HL-60 (cell line): ENCODE measurements around the gene PTPRM.

Experiments used
- DNase-seq, 2 experiments: peaks; one replicate each; pipeline ENCODE4 v3.0.0-alpha.2; 2010 to 2020; ENCODE audit warnings: low read depth in 1 of 2, low spot score in 1 of 2
- H3K27ac ChIP-seq: fragments of 250-450 bp; sonication (Bioruptor Pico); replicated peaks from 2 replicates; pipeline ENCODE4 v1.5.1; 2020; ENCODE audit warnings: mild to moderate bottlenecking, moderate library complexity
- H3K27me3 ChIP-seq: fragments of 250-450 bp; sonication (Bioruptor Pico); 2 replicates; pipeline ENCODE4 v1.5.1; 2021; ENCODE audit warnings: mild to moderate bottlenecking, moderate library complexity; ENCODE audit not compliant: insufficient read depth, poor library complexity, severe bottlenecking
- H3K4me3 ChIP-seq: replicated peaks from 2 replicates; pipeline ENCODE4 v1.5.1; 2011; ENCODE audit warnings: mild to moderate bottlenecking, control low read depth, low read length; ENCODE audit not compliant: insufficient read depth
- GABPA ChIP-seq: IDR thresholded peaks from 2 replicates; pipeline ENCODE4 v1.6.1; 2012; ENCODE audit warnings: low read depth
- POLR2AphosphoS5 ChIP-seq: IDR thresholded peaks from 2 replicates; pipeline ENCODE4 v1.6.1; 2012; ENCODE audit warnings: low read depth
- REST ChIP-seq: IDR thresholded peaks from 2 replicates; pipeline ENCODE4 v1.6.1; 2012; ENCODE audit warnings: low read depth; ENCODE audit not compliant: insufficient replicate concordance
- SPI1 ChIP-seq: IDR thresholded peaks from 2 replicates; pipeline ENCODE4 v1.6.1; 2012; ENCODE audit warnings: low read depth, mild to moderate bottlenecking, borderline replicate concordance
- TF ChIP-seq, protein P1 (sequence below): IDR thresholded peaks from one replicate; pipeline ENCODE4 v1.5.1; 2011; ENCODE audit warnings: low read length, control low read depth, inconsistent platforms; ENCODE audit not compliant: insufficient read depth

PTPRM gene

GRCh38 chr18:7521226-7521856, 45.8 kb upstream of the PTPRM start:
- Histone ChIP-seq H3K4me3 (no peak overlapping the region), H3K27me3 (no peaks in the 10 kb centered on the region), H3K27ac (no peak overlapping the region)
- TF ChIP-seq GABPA (no peak), POLR2AphosphoS5 (no peak), SPI1 (no peak), REST (no peak)
- TF ChIP-seq, protein P1, sequence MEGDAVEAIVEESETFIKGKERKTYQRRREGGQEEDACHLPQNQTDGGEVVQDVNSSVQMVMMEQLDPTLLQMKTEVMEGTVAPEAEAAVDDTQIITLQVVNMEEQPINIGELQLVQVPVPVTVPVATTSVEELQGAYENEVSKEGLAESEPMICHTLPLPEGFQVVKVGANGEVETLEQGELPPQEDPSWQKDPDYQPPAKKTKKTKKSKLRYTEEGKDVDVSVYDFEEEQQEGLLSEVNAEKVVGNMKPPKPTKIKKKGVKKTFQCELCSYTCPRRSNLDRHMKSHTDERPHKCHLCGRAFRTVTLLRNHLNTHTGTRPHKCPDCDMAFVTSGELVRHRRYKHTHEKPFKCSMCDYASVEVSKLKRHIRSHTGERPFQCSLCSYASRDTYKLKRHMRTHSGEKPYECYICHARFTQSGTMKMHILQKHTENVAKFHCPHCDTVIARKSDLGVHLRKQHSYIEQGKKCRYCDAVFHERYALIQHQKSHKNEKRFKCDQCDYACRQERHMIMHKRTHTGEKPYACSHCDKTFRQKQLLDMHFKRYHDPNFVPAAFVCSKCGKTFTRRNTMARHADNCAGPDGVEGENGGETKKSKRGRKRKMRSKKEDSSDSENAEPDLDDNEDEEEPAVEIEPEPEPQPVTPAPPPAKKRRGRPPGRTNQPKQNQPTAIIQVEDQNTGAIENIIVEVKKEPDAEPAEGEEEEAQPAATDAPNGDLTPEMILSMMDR = no peak
- no peak for DNase-seq

- H3K27me3 ChIP-seq = no peaks in the 10 kb centered on the region
- H3K27ac ChIP-seq = no peak overlapping the region
- TF ChIP-seq REST = no peak
- DNase-seq = no peak
- no peak overlapping the region for H3K4me3 ChIP-seq
Measured at GRCh38 chr18:7523772-7524171, 43.3 kb upstream of the PTPRM start.

DNA sequence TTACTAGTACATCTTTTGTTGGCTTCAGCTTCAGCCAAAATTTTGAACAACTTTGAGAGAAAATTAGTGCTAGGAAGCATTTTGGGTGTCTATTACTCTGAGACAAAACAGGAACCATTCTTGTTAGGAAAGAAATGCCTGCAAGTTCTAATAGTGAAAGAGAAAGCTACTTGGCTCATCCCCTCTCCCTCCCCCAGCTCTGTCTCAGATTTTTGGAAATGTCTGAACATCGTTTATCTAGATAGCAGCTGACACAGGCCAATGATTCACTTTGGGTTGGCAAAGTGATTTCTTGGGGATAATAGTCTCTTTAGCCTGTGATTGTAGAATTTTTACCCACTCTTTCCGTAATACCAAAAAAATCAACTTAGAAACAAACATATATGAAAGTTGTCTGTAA, 42.3 kb upstream of the PTPRM start:
- H3K27ac ChIP-seq = no peak overlapping the region
- TF ChIP-seq, protein P1 = no peak
- TF ChIP-seq GABPA = no peak
- TF ChIP-seq SPI1 = no peak
- TF ChIP-seq REST = no peak
- TF ChIP-seq POLR2AphosphoS5 = no peak
- H3K4me3 ChIP-seq = no peak overlapping the region
- no peak for DNase-seq
- H3K27me3 ChIP-seq = no peaks in the 10 kb centered on the region
